Uterus (tissue), 2 donors: ENCODE data around the gene TBC1D9.

Experiments
- CTCF ChIP-seq, 4 experiments: fragments of 200-600 bp in 2 of 4; fragments of 450-650 bp in 2 of 4; sonication (generic) in 2 of 4; IDR thresholded peaks; one replicate each; pipeline ENCODE4 v1.5.1; 2016 to 2019; ENCODE audit warnings: antibody characterized with exemption in 4 of 4, mild to moderate bottlenecking in 2 of 4, moderate library complexity in 1 of 4
- POLR2A ChIP-seq, 2 donors: fragments of 450-650 bp; IDR thresholded peaks; one replicate each; pipeline ENCODE4 v1.6.1; 2016; ENCODE audit warnings: antibody characterized with exemption in 2 of 2, mild to moderate bottlenecking in 1 of 2, moderate library complexity in 1 of 2

- TF ChIP-seq CTCF (IDR thresholded peaks at IDR 0.05) (no peak), POLR2A (IDR thresholded peaks at IDR 0.05) (no peak)
Observed at GRCh38 chr4:140645196-140645595, 111.0 kb downstream of the TBC1D9 start.
